WTC11 (cell line): ENCODE measurements around the gene CLEC4M. TPM values are rescaled to one million over a fixed set of nuclear protein-coding genes. Genes with fewer than 3 reads are reported as not detected.

ENCODE experiments used
- ATAC-seq: fragments of 200-7000 bp; cut with Tn5 transposase; 2 replicates; pipeline ENCODE4 v1.10.0; 2021; ENCODE audit warnings: mild to moderate bottlenecking, moderate library complexity
- CTCF ChIA-PET: fragments of 300-600 bp; sonication (Branson Sonifier 250); formaldehyde crosslinking; loops from one replicate; lab custom pipeline; 2021; ENCODE audit warnings: antibody characterized with exemption; lab: Charles Lee
- POLR2A ChIA-PET: fragments of 350-600 bp; sonication (Branson Sonifier 250); formaldehyde crosslinking; loops from one replicate; lab custom pipeline; 2021; ENCODE audit warnings: antibody characterized with exemption; lab: Charles Lee
- DNase-seq: peaks from one replicate; pipeline ENCODE4 v3.0.0; 2021; ENCODE audit warnings: low spot score
- H3K27ac Mint-ChIP-seq: 2 replicates; pipeline ENCODE4 v1.8.0; 2021; ENCODE audit warnings: mixed read lengths
- H3K27me3 Mint-ChIP-seq: 2 replicates; pipeline ENCODE4 v1.8.0; 2021; ENCODE audit warnings: low read depth, mild to moderate bottlenecking, moderate library complexity, mixed read lengths
- H3K36me3 Mint-ChIP-seq: 2 replicates; pipeline ENCODE4 v1.8.0; 2021; ENCODE audit warnings: mixed read lengths
- H3K4me1 Mint-ChIP-seq: 2 replicates; pipeline ENCODE4 v1.8.0; 2022; ENCODE audit warnings: mixed read lengths
- H3K4me3 Mint-ChIP-seq: 2 replicates; pipeline ENCODE4 v1.8.0; 2021; ENCODE audit warnings: mild to moderate bottlenecking, moderate library complexity, mixed read lengths
- H3K9me3 Mint-ChIP-seq: 2 replicates; pipeline ENCODE4 v1.8.0; 2021; ENCODE audit warnings: mixed read lengths
- ATF1 ChIP-seq: sonication (generic); formaldehyde crosslinking; IDR thresholded peaks from 2 replicates; pipeline ENCODE4 v1.8.1; 2023; ENCODE audit warnings: mild to moderate bottlenecking, moderate library complexity, missing genetic modification reagents
- ELF4 ChIP-seq: sonication (generic); formaldehyde crosslinking; IDR thresholded peaks from 2 replicates; pipeline ENCODE4 v1.8.1; 2022; ENCODE audit warnings: low read depth, mild to moderate bottlenecking, moderate library complexity, missing genetic modification reagents
- ESRRA ChIP-seq: sonication (generic); formaldehyde crosslinking; IDR thresholded peaks from 2 replicates; pipeline ENCODE4 v1.8.1; 2022; ENCODE audit warnings: mild to moderate bottlenecking, missing genetic modification reagents, borderline replicate concordance
- GRHL2 ChIP-seq: fragments of 250-450 bp; sonication (Bioruptor Pico); IDR thresholded peaks from 2 replicates; pipeline ENCODE4 v1.8.0; 2022; ENCODE audit warnings: mild to moderate bottlenecking, moderate library complexity; ENCODE audit not compliant: insufficient replicate concordance, severe bottlenecking
- HMGXB4 ChIP-seq: sonication (generic); formaldehyde crosslinking; IDR thresholded peaks from 2 replicates; pipeline ENCODE4 v1.8.1; 2023; ENCODE audit warnings: mild to moderate bottlenecking, moderate library complexity, missing genetic modification reagents
- JAZF1 ChIP-seq: fragments of 250-450 bp; sonication (Bioruptor Pico); IDR thresholded peaks from 2 replicates; pipeline ENCODE4 v1.9.0; 2021; ENCODE audit warnings: moderate library complexity, mild to moderate bottlenecking, inconsistent platforms
- MAX ChIP-seq: sonication (generic); formaldehyde crosslinking; IDR thresholded peaks from 2 replicates; pipeline ENCODE4 v1.8.0; 2022; ENCODE audit warnings: mild to moderate bottlenecking, missing genetic modification reagents
- NFE2L1 ChIP-seq: sonication (generic); formaldehyde crosslinking; IDR thresholded peaks from 2 replicates; pipeline ENCODE4 v1.8.1; 2023; ENCODE audit warnings: missing genetic modification reagents
- NR1H2 ChIP-seq: sonication (generic); formaldehyde crosslinking; IDR thresholded peaks from 2 replicates; pipeline ENCODE4 v1.9.0; 2021; ENCODE audit warnings: mild to moderate bottlenecking, moderate library complexity, missing genetic modification reagents
- PRRX2 ChIP-seq: fragments of 250-450 bp; sonication (Bioruptor Pico); IDR thresholded peaks from 2 replicates; pipeline ENCODE4 v1.8.0; 2021; ENCODE audit warnings: mild to moderate bottlenecking
- SOX15 ChIP-seq: fragments of 250-450 bp; sonication (Bioruptor Pico); IDR thresholded peaks from 2 replicates; pipeline ENCODE4 v1.9.0; 2021; ENCODE audit warnings: mild to moderate bottlenecking
- TP53 ChIP-seq: sonication (generic); formaldehyde crosslinking; IDR thresholded peaks from 2 replicates; pipeline ENCODE4 v1.8.1; 2023; ENCODE audit warnings: mild to moderate bottlenecking, missing genetic modification reagents
- ZNF263 ChIP-seq: sonication (generic); formaldehyde crosslinking; IDR thresholded peaks from 2 replicates; pipeline ENCODE4 v1.8.1; 2022; ENCODE audit warnings: low read depth, mild to moderate bottlenecking, moderate library complexity, missing genetic modification reagents
- ZNF281 ChIP-seq: sonication (generic); formaldehyde crosslinking; IDR thresholded peaks from 2 replicates; pipeline ENCODE4 v1.8.0; 2023; ENCODE audit warnings: mild to moderate bottlenecking, missing genetic modification reagents
- ZNF396 ChIP-seq: fragments of 250-450 bp; sonication (Bioruptor Pico); IDR thresholded peaks from 2 replicates; pipeline ENCODE4 v1.8.0; 2021; ENCODE audit warnings: mild to moderate bottlenecking, moderate library complexity, borderline replicate concordance
- ZNF416 ChIP-seq: fragments of 250-450 bp; sonication (Bioruptor Pico); IDR thresholded peaks from 2 replicates; pipeline ENCODE4 v1.9.0; 2021; ENCODE audit warnings: mild to moderate bottlenecking, inconsistent platforms
- ZNF423 ChIP-seq: fragments of 250-450 bp; sonication (Bioruptor Pico); IDR thresholded peaks from 2 replicates; pipeline ENCODE4 v2.1.2; 2022; ENCODE audit warnings: mild to moderate bottlenecking, moderate library complexity
- total RNA-seq: library from RNA; stranded (reverse); gene quantifications from 3 replicates; pipeline ENCODE4 v1.2.3, GENCODE V29; 2021
- TF ChIP-seq, protein P1 (sequence below): sonication (generic); formaldehyde crosslinking; IDR thresholded peaks from 2 replicates; pipeline ENCODE4 v1.8.0; 2022; ENCODE audit warnings: mild to moderate bottlenecking, missing genetic modification reagents
- TF ChIP-seq, protein P2 (sequence below): fragments of 250-450 bp; sonication (Bioruptor Pico); IDR thresholded peaks from 2 replicates; pipeline ENCODE4 v1.9.0; 2021; ENCODE audit warnings: mild to moderate bottlenecking
- TF ChIP-seq, protein P3 (sequence below): sonication (generic); formaldehyde crosslinking; IDR thresholded peaks from 2 replicates; pipeline ENCODE4 v1.8.1; 2023; ENCODE audit warnings: mild to moderate bottlenecking, missing genetic modification reagents
- TF ChIP-seq, protein P4 (sequence below): sonication (generic); formaldehyde crosslinking; IDR thresholded peaks from 2 replicates; pipeline ENCODE4 v1.8.1; 2023; ENCODE audit warnings: mild to moderate bottlenecking, missing genetic modification reagents, moderate library complexity
- TF ChIP-seq, protein P5 (sequence below): sonication (generic); formaldehyde crosslinking; IDR thresholded peaks from 2 replicates; pipeline ENCODE4 v1.8.0; 2023; ENCODE audit warnings: missing genetic modification reagents
- TF ChIP-seq, protein P6 (sequence below): sonication (generic); formaldehyde crosslinking; IDR thresholded peaks from 2 replicates; pipeline ENCODE4 v1.8.0; 2022; ENCODE audit warnings: mild to moderate bottlenecking, missing genetic modification reagents

The CLEC4M gene
- total RNA-seq, 1 experiment from 2014 or later = not detected

- ATAC-seq (no peak), DNase-seq (no peak)
- ChIA-PET POLR2A (no interaction called here), CTCF (interaction anchor here (3.0 kb wide), 1 partner anchor 125 kb away, joined by 18 read pairs; the partner anchor contains the start of gene TRAPPC5)
- H3K4me3 Mint-ChIP-seq = no peak overlapping the region
- no peak overlapping the region for H3K27ac Mint-ChIP-seq
- peaks cover 21% of the 10 kb centered on the region for H3K9me3 Mint-ChIP-seq
- H3K27me3 Mint-ChIP-seq = peaks cover 40% of the 10 kb centered on the region
- H3K36me3 Mint-ChIP-seq = peaks cover 18% of the 10 kb centered on the region
- no peak for TF ChIP-seq HMGXB4 (CRISPR knock-in tag)
- no peak for TF ChIP-seq NFE2L1
- no peak for TF ChIP-seq GRHL2 (CRISPR knock-in tag)
- no peak for TF ChIP-seq ZNF396 (CRISPR knock-in tag)
- TF ChIP-seq ESRRA = no peak
- TF ChIP-seq NR1H2 (CRISPR knock-in tag) = no peak
- TF ChIP-seq, protein P1, sequence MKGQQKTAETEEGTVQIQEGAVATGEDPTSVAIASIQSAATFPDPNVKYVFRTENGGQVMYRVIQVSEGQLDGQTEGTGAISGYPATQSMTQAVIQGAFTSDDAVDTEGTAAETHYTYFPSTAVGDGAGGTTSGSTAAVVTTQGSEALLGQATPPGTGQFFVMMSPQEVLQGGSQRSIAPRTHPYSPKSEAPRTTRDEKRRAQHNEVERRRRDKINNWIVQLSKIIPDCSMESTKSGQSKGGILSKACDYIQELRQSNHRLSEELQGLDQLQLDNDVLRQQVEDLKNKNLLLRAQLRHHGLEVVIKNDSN = no peak
- no peak for TF ChIP-seq ZNF416
- no peak for TF ChIP-seq MAX (CRISPR knock-in tag)
- TF ChIP-seq ATF1 (CRISPR knock-in tag) = no peak
- TF ChIP-seq, protein P2, sequence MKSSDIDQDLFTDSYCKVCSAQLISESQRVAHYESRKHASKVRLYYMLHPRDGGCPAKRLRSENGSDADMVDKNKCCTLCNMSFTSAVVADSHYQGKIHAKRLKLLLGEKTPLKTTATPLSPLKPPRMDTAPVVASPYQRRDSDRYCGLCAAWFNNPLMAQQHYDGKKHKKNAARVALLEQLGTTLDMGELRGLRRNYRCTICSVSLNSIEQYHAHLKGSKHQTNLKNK = no peak
- TF ChIP-seq ZNF423 (CRISPR knock-in tag) = no peak
- H3K4me1 Mint-ChIP-seq = no peaks in the 10 kb centered on the region
Observed at GRCh38 chr19:7806234-7806633, 43.2 kb downstream of the CLEC4M start.

DNA sequence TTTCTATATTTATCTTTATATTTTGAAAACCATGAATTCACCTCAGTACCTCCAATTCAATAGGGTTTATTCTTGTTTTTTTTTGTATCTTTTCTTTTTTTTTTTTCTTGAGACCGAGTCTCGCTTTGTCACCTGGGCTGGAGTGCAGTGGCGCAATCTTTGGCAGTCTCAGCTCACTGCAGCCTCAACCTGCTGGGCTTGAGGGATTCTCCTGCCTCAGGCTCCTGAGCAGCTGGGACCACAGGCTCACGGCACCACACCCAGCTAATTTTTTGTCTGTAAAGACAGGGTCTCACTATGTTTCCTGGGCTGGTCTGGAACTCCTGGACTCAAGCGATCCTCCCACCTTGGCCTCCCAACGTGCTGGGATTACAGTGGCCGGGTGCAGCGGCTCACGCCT is 43.8 kb downstream of the CLEC4M start:
- no peak for ATAC-seq
- Mint-ChIP-seq H3K9me3 (peaks cover 27% of the 10 kb centered on the region), H3K4me1 (no peaks in the 10 kb centered on the region), H3K27me3 (peaks cover 43% of the 10 kb centered on the region), H3K36me3 (peaks cover 16% of the 10 kb centered on the region), H3K4me3 (no peak overlapping the region), H3K27ac (no peak overlapping the region)
- ChIA-PET CTCF (interaction anchor here (0.6 kb wide), 1 partner anchor 68 kb away, joined by 3 read pairs; no protein-coding TSS in a partner anchor), POLR2A (no interaction called here)
- no peak for DNase-seq
- no peak for TF ChIP-seq TP53 (CRISPR knock-in tag)
- TF ChIP-seq, protein P3, sequence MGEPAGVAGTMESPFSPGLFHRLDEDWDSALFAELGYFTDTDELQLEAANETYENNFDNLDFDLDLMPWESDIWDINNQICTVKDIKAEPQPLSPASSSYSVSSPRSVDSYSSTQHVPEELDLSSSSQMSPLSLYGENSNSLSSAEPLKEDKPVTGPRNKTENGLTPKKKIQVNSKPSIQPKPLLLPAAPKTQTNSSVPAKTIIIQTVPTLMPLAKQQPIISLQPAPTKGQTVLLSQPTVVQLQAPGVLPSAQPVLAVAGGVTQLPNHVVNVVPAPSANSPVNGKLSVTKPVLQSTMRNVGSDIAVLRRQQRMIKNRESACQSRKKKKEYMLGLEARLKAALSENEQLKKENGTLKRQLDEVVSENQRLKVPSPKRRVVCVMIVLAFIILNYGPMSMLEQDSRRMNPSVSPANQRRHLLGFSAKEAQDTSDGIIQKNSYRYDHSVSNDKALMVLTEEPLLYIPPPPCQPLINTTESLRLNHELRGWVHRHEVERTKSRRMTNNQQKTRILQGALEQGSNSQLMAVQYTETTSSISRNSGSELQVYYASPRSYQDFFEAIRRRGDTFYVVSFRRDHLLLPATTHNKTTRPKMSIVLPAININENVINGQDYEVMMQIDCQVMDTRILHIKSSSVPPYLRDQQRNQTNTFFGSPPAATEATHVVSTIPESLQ (CRISPR knock-in tag) = no peak
- no peak for TF ChIP-seq JAZF1 (CRISPR knock-in tag)
- TF ChIP-seq, protein P4, sequence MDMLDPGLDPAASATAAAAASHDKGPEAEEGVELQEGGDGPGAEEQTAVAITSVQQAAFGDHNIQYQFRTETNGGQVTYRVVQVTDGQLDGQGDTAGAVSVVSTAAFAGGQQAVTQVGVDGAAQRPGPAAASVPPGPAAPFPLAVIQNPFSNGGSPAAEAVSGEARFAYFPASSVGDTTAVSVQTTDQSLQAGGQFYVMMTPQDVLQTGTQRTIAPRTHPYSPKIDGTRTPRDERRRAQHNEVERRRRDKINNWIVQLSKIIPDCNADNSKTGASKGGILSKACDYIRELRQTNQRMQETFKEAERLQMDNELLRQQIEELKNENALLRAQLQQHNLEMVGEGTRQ (CRISPR knock-in tag) = no peak
- TF ChIP-seq, protein P5, sequence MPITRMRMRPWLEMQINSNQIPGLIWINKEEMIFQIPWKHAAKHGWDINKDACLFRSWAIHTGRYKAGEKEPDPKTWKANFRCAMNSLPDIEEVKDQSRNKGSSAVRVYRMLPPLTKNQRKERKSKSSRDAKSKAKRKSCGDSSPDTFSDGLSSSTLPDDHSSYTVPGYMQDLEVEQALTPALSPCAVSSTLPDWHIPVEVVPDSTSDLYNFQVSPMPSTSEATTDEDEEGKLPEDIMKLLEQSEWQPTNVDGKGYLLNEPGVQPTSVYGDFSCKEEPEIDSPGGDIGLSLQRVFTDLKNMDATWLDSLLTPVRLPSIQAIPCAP (CRISPR knock-in tag) = no peak
- TF ChIP-seq ZNF281 (CRISPR knock-in tag) = no peak
- TF ChIP-seq ELF4 (CRISPR knock-in tag) = no peak
- TF ChIP-seq SOX15 (CRISPR knock-in tag) = no peak
- no peak for TF ChIP-seq ZNF263
- TF ChIP-seq, protein P6, sequence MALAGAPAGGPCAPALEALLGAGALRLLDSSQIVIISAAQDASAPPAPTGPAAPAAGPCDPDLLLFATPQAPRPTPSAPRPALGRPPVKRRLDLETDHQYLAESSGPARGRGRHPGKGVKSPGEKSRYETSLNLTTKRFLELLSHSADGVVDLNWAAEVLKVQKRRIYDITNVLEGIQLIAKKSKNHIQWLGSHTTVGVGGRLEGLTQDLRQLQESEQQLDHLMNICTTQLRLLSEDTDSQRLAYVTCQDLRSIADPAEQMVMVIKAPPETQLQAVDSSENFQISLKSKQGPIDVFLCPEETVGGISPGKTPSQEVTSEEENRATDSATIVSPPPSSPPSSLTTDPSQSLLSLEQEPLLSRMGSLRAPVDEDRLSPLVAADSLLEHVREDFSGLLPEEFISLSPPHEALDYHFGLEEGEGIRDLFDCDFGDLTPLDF (CRISPR knock-in tag) = no peak
- TF ChIP-seq, protein P1 = no peak
- TF ChIP-seq PRRX2 (CRISPR knock-in tag) = no peak
